DMS79 (cell line): ENCODE results near the gene CBY1.

Source experiments
- DNase-seq: peaks from one replicate; lab custom pipeline; 2025; lab: John Stamatoyannopoulos, UW

The CBY1 gene

GRCh38 chr22:38649841-38650522 is 6.5 kb upstream of the CBY1 start:
- DNase-seq: peak; percentile 16

DNA sequence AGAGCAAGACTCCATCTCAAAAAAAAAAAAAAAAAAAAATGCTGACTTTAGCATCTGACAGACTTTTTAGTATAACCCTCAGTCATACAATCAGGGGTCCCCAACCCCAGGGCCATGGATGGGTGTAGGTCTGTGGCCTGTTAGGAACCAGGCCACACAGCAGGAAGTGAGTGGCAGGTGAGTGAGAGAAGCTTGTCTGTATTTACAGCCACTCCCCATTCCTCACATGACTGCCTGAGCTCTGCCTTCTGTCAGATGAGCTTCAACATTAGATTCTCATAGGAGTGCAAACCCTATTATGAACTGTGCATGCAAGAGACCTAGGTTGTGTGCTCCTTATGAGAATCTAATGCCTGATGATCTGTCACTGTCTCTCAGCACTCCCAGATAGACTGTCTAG is 3.6 kb upstream of the CBY1 start:
- no peak for DNase-seq

DNA sequence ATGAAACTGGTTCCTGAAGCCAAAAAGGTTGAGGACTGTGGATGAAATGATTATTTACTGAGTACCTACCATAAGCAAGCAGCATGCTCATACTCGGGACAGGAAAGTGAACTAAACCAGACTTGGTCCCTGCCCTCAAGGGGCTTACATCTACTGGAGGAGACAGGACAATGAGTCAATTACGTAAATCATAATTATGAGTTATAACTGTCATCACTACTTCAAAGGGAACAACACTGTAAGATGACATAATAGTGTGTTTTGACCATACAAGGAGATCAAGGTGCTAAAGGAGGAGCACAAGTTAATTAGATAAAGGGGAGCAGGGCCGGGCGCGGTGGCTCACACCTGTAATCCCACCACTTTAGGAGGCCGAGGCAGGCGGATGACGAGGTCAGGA is 2.7 kb upstream of the CBY1 start:
- DNase-seq: no peak

DNA sequence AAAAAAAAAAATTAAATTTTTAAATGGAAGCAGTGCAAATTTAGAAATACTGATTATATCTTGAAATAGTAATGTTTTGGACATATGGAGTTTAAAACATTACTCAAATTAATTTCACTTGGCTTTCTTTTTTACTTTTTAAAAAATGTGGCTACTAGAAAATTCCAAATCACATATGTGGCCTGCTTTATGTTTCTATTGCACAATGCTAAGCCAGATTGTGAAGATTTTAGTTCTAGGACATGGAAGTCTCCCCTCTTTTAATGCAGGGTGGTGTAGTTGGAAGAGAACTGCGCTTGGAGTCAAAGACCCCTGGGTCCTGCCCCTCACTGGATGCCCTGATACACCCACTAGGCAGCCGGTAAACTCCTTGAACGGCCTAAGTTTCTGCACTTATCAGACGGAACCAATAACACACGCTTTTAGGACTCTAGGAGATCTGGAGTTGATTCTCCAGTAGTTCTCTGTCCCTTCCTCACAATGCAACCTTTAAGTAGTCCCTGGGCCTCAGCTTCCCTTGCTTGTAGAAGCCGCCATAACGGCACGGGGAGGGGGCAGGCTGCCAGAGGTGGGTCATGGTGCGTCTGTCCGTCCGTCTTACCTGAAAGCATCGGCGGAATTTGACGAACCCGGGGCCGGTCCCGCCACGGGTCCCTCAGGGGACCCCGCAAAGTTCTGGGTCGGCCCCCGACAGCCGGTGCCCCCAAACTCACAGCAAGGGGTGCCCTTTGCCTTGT is 751 bp upstream of the CBY1 start:
- no peak for DNase-seq

DNA sequence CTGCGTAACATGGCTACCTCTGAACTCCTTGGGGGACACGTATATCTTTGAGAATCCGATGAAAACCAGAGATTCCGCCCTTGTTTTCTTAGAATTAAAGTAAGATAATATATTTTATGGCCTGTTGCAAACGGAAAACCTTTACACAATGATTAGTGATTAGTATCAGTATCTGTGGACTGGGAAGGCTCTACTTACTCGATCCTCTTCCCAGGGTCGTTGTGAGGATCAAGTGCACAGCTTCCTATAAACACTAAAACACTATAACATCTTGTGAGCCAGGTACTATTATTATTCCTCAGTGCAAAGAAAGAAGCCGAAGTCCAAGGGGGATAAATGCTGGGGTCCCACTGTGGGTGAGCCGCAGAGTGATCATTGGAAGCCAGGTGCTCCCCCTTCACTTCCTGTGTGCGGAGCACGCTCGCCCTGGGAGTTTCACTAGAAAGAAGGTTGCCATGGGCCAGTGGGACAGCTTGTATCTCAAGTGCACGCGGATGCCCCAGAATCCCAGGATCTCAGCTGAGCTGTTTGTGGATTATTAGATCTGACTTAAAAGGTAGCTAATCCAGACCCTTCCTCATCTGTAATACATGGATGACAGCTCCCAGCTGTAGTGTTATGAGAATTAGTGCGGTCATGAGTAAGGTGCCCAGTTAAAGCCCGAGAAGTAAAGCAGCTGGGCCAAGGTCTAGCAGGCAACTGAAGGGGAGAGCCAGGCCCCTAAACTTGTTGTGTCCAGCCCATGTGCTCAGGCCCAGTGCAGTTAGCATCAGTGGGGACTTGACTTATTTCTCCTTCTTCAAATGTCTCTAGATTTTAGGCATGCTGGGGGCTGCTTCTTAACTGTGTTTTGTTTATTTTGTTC is 839 bp downstream of the CBY1 start:
- no peak for DNase-seq

GRCh38 chr22:38674888-38675287 is 18.4 kb downstream of the CBY1 start:
- DNase-seq: no peak

DNA sequence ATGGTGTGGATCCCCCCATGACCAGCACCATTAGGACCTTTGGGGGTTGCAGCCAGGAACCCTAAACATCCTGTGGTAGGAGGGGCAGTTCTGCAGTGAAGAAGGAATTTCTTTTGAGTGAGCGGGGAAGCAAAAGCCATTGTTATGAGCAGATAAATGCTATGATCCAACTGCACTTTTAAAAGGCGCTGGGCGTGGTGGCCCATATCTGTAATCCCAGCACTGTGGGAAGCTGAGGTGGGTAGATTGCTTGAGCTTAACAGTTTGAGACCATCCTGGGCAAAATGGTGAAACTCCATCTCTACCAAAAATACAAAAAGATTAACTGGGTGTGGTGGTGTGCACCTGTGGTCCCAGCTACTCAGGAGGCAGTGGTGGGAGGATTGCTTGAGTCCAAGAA is 19.4 kb downstream of the CBY1 start:
- no peak for DNase-seq

GRCh38 chr22:38681582-38682335 is 25.3 kb downstream of the CBY1 start, which contains the start of gene TOMM22:
Gene TOMM22, plus strand, starts transcription at chr22:38681957. Its CDS starts 22 bp downstream, at chr22:38681979.
- DNase-seq: peak; percentile 32

GRCh38 chr22:38684895-38685294 is 28.5 kb downstream of the CBY1 start:
- DNase-seq: no peak

- DNase-seq: no peak
These were observed 29.3 kb downstream of the CBY1 start for GRCh38 chr22:38685761-38686160.

GRCh38 chr22:38689651-38690050 is 33.2 kb downstream of the CBY1 start:
- DNase-seq: no peak

DNA sequence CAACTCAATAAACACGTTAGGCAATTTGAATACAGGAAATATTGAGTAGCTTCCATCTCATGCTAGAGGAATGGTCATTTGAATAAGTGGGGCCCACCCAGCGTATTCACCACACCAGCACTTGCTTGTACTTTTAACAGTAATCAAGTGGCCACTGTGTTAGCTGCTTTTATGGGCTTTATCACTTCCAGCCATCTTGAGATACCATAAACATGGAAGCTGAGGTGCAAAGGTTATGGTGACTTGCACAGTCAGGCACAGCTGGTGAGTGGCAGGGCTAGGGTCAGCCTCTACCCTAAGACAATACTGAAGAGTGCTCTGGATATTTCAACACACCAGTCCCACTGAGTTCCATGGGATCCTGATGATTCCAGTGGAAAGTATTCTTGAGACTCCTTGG is 37.6 kb downstream of the CBY1 start:
- DNase-seq: no peak

DNA sequence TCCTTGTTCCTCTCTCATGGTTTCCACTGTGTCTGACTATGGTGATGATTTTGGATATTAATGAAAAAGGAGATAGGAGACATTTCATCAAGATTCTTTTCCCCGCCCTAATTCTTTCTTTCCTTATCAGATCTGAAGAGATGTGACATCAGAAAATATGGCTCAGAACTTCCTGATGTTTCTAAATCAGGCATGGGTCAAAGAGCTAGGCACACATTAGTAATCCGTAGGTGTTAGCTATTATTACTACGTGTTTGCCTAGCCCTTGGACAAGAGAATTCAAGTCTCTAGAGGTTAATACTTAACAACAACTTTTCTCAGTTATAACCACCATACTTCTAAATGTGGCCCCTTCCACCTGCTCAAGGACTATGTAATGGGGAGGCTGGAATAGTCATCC is 38.5 kb downstream of the CBY1 start:
- no peak for DNase-seq

DNA sequence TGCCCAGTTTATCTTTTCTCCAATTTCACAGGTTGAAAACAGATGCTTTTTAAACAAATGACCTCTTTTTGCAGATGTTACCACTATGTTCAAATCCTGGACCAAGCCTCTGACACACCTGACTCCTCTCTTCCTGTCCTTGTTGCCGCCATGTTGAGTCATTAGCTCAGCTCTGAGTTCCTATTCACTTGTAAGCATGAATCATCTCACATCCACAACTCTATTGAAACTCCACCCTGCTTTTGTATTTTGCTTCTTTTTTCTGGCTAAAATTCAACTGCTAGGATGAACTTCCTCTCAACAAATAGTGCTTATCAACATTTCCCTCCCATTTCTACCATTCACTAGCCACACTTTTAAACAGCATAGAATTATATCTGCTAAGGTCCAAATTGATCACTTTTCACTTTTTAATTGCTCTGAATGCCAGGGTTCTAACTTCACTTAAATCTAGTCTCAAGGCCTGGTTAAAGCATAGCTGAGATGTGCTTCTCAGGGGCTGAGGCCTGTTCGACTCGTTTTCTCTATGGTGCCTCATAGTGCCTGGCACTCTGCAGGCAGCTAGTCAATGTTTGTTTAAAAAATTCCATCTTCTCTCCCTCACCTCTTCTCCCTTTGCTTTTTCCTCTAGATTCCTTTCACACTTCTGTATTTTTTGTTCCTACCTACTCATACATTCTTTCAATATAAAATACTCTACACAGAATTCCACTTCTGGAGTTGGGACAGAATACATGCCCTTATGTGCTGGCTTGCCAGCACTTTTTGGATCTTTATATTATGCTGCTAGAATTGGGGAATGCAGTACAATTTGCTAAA is 40.4 kb downstream of the CBY1 start:
- no peak for DNase-seq

- DNase-seq: no peak
These were observed 41.1 kb downstream of the CBY1 start for GRCh38 chr22:38697425-38698089.

GRCh38 chr22:38698407-38699094 is 42.1 kb downstream of the CBY1 start:
- DNase-seq: no peak

DNA sequence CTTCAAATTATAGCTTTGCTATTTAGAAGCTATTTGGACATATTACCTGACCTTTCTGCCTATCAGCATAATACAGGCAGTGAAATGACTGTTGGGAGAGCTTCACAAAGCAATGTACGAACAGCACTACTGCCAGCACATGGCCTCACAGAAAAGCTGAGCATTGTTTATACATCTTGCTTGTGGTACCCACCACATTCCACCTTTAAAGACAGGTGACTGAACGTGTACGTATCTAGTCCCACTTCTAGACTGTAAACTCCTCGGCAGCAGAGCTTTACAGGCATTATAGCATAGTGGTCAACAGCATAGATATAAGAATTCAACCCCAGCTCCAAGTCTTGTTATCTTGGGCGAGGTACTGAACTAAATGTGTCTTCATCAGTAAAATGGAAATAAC is 42.7 kb downstream of the CBY1 start:
- no peak for DNase-seq

DNA sequence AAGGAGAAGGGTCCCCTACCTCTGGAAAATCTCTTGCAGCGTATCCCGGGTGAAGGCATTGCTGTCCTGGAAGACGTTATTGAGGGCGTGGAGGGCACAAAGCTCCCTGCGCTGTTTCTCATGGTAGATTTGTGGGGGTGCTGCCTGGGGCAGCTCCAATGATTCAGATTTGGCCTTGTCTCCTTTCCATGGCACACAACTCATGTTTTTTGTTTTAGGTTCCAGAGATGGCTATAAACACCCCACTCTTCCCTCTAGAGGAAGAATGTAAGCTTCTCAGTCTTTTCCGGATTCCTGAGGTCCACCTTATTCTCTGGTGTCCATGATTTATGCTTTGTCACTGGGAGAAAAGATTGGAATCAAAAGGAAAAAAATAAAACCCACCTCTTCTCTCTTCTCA is 43.3 kb downstream of the CBY1 start:
- DNase-seq: no peak

DNA sequence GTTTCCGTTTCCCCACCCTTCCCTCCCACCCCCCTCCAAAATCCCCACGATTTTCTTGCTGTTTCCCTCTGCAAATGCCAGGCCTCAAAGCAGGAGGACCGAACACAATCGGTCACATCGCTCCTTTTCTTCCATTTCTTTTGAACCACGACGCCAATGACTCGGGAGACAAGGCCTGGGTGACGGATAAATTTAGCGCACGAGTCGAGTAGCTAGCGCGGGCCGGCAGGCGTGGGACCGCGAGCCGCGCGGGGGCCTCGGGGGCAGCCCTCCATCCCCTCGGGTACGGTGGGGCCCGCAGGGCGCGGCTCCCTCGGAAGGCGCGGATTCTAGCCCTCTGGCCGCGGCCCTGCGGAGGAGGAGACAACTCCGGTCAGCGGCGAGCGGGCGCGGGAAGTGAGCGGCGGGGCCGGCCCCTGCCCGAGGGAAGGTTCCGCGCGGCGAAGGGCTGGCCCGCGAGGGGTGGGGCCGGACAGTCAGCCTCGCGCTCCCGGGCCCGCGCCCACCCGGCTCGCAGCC is 43.9 kb downstream of the CBY1 start:
- no peak for DNase-seq
